Ectodermal cell (in vitro differentiated cells): ENCODE results near the gene TRPC4AP.
"Not testable (repeated sequence)": the region's sequence is repeated elsewhere in the genome, so short reads cannot be mapped to it uniquely, and the experiment has no call there.

Experiments
- H3K27ac ChIP-seq: 2 replicates; pipeline ENCODE4 v1.7.0; 2013; ENCODE audit warnings: mild to moderate bottlenecking, low read depth, low read length; ENCODE audit not compliant: insufficient read depth, poor library complexity, severe bottlenecking
- H3K27me3 ChIP-seq: 2 replicates; pipeline ENCODE4 v1.7.0; 2013; ENCODE audit warnings: mild to moderate bottlenecking, low read length; ENCODE audit not compliant: insufficient read depth, control insufficient read depth, poor library complexity, severe bottlenecking
- H3K36me3 ChIP-seq: one replicate; pipeline ENCODE4 v1.7.0; 2013; ENCODE audit warnings: low read length; ENCODE audit not compliant: control insufficient read depth, insufficient read depth
- H3K4me1 ChIP-seq: one replicate; pipeline ENCODE4 v1.7.0; 2013; ENCODE audit warnings: low read length; ENCODE audit not compliant: control insufficient read depth, insufficient read depth
- H3K4me3 ChIP-seq: 2 replicates; pipeline ENCODE4 v1.7.0; 2013; ENCODE audit warnings: low read depth, low read length, control low read depth; ENCODE audit not compliant: insufficient read depth
- H3K9me3 ChIP-seq: 2 replicates; pipeline ENCODE4 v1.7.0; 2013; ENCODE audit warnings: mild to moderate bottlenecking, low read length, moderate library complexity; ENCODE audit not compliant: control insufficient read depth
- WGBS, 2 experiments: methylation state at CpG; one replicate each; pipeline ENCODE4 v1.1.7; 2013; ENCODE audit warnings: missing lambda C conversion rate in 2 of 2; 5-methylcytosine and 5-hydroxymethylcytosine counted together

Gene TRPC4AP

GRCh38 chr20:35059612-35060011, 33.0 kb downstream of the TRPC4AP start:
- H3K27me3 ChIP-seq, result no peaks in the 10 kb centered on the region
- no peak overlapping the region for H3K27ac ChIP-seq
- 89% methylated on average over 12 to 14 of the region's 14 CpGs for WGBS, 2 experiments

GRCh38 chr20:35059110-35059509, 33.5 kb downstream of the TRPC4AP start:
- H3K27me3 ChIP-seq, result no peaks in the 10 kb centered on the region
- H3K4me1 ChIP-seq, result no peaks in the 10 kb centered on the region
- 96 to 98% methylated on average over 2 of the region's 2 CpGs for WGBS, 2 experiments
- H3K27ac ChIP-seq, result no peak overlapping the region
- H3K4me3 ChIP-seq, result no peak overlapping the region
- H3K36me3 ChIP-seq, result no peaks in the 10 kb centered on the region
- no peaks in the 10 kb centered on the region for H3K9me3 ChIP-seq

More at GRCh38 chr20:35059612-35060011, 33.0 kb downstream of the TRPC4AP start:
- Histone ChIP-seq H3K36me3 (no peaks in the 10 kb centered on the region), H3K4me3 (no peak overlapping the region), H3K9me3 (no peaks in the 10 kb centered on the region), H3K4me1 (no peaks in the 10 kb centered on the region)

- H3K4me3 ChIP-seq, result no peak overlapping the region
- no peaks in the 10 kb centered on the region for H3K27me3 ChIP-seq
- WGBS, 2 experiments, result 91 to 92% methylated on average over 9 of the region's 9 CpGs
- H3K36me3 ChIP-seq, result no peaks in the 10 kb centered on the region
- H3K27ac ChIP-seq, result no peak overlapping the region
- no peaks in the 10 kb centered on the region for H3K9me3 ChIP-seq
- H3K4me1 ChIP-seq, result no peaks in the 10 kb centered on the region
These were observed 36.9 kb downstream of the TRPC4AP start for GRCh38 chr20:35055445-35056276.

GRCh38 chr20:35054814-35055213, 37.8 kb downstream of the TRPC4AP start:
- no peaks in the 10 kb centered on the region for H3K4me1 ChIP-seq
- no peak overlapping the region for H3K27ac ChIP-seq
- no peaks in the 10 kb centered on the region for H3K27me3 ChIP-seq
- peaks cover 6% of the 10 kb centered on the region for H3K36me3 ChIP-seq
- H3K9me3 ChIP-seq, result no peaks in the 10 kb centered on the region
- 95 to 98% methylated on average over 2 of the region's 2 CpGs for WGBS, 2 experiments
- H3K4me3 ChIP-seq, result no peak overlapping the region

- H3K4me1 ChIP-seq, H3K27me3 ChIP-seq, H3K36me3 ChIP-seq, H3K9me3 ChIP-seq, H3K27ac ChIP-seq, H3K4me3 ChIP-seq: not testable (repeated sequence)
- WGBS, 2 experiments, result 93% methylated on average over 4 to 5 of the region's 5 CpGs
These were observed 40.0 kb downstream of the TRPC4AP start for GRCh38 chr20:35052616-35053015.

GRCh38 chr20:35049776-35050352, 42.7 kb downstream of the TRPC4AP start:
- Histone ChIP-seq H3K36me3 (peaks cover 14% of the 10 kb centered on the region), H3K4me3 (no peak overlapping the region), H3K4me1 (no peaks in the 10 kb centered on the region), H3K27ac (no peak overlapping the region), H3K27me3 (no peaks in the 10 kb centered on the region), H3K9me3 (no peaks in the 10 kb centered on the region)
- WGBS, 2 experiments, result 88 to 96% methylated on average over 4 to 5 of the region's 5 CpGs

GRCh38 chr20:35048739-35049138, 43.9 kb downstream of the TRPC4AP start:
- no peaks in the 10 kb centered on the region for H3K9me3 ChIP-seq
- H3K27me3 ChIP-seq, result no peaks in the 10 kb centered on the region
- peaks cover 18% of the 10 kb centered on the region for H3K36me3 ChIP-seq
- no peak overlapping the region for H3K27ac ChIP-seq
- H3K4me1 ChIP-seq, result no peaks in the 10 kb centered on the region
- H3K4me3 ChIP-seq, result no peak overlapping the region
- 83 to 95% methylated on average over 1 of the region's 1 CpG for WGBS, 2 experiments

GRCh38 chr20:35042268-35042667, 50.3 kb downstream of the TRPC4AP start:
- Histone ChIP-seq H3K36me3 (peaks cover 7% of the 10 kb centered on the region), H3K4me1 (no peaks in the 10 kb centered on the region), H3K27me3 (no peaks in the 10 kb centered on the region), H3K9me3 (no peaks in the 10 kb centered on the region), H3K27ac (no peak overlapping the region), H3K4me3 (no peak overlapping the region)

GRCh38 chr20:35040646-35041045, 52.0 kb downstream of the TRPC4AP start:
- H3K36me3 ChIP-seq, result peaks cover 5% of the 10 kb centered on the region
- H3K4me1 ChIP-seq, result no peaks in the 10 kb centered on the region
- no peak overlapping the region for H3K27ac ChIP-seq
- no peaks in the 10 kb centered on the region for H3K27me3 ChIP-seq
- no peak overlapping the region for H3K4me3 ChIP-seq
- WGBS, 2 experiments, result 96 to 97% methylated on average over 6 of the region's 6 CpGs
- H3K9me3 ChIP-seq, result no peaks in the 10 kb centered on the region

GRCh38 chr20:35039846-35040489, 52.6 kb downstream of the TRPC4AP start:
- H3K36me3 ChIP-seq, result peaks cover 6% of the 10 kb centered on the region
- no peak overlapping the region for H3K27ac ChIP-seq

More at GRCh38 chr20:35039846-35040489, 52.6 kb downstream of the TRPC4AP start:
- no peaks in the 10 kb centered on the region for H3K4me1 ChIP-seq
- 95 to 98% methylated on average over 8 of the region's 9 CpGs for WGBS, 2 experiments
- H3K27me3 ChIP-seq, result no peaks in the 10 kb centered on the region
- H3K9me3 ChIP-seq, result no peaks in the 10 kb centered on the region
- H3K4me3 ChIP-seq, result no peak overlapping the region
